Osteocyte (in vitro differentiated cells): ENCODE measurements around the gene ASGR2. TPM values are rescaled to one million over a fixed set of nuclear protein-coding genes. Genes with fewer than 3 reads are reported as not detected.
A peak's percentile ranks its signal among the peaks of the same experiment; 100 is the strongest.
"Not testable (repeated sequence)": the region's sequence is repeated elsewhere in the genome, so short reads cannot be mapped to it uniquely, and the experiment has no call there.

Experiments used
- DNase-seq: peaks from one replicate; pipeline ENCODE4 v3.0.0; 2021; ENCODE audit warnings: mixed read lengths; ENCODE audit not compliant: unreplicated experiment; ENCODE audit errors: extremely low spot score
- H3K27ac Mint-ChIP-seq: one replicate; pipeline ENCODE4 v1.8.0; 2021; ENCODE audit warnings: mild to moderate bottlenecking, mixed read lengths; ENCODE audit not compliant: unreplicated experiment
- H3K27me3 Mint-ChIP-seq: one replicate; pipeline ENCODE4 v1.8.0; 2021; ENCODE audit warnings: mixed read lengths; ENCODE audit not compliant: unreplicated experiment
- H3K36me3 Mint-ChIP-seq: one replicate; pipeline ENCODE4 v1.8.0; 2021; ENCODE audit warnings: mixed read lengths; ENCODE audit not compliant: unreplicated experiment
- H3K4me1 Mint-ChIP-seq: one replicate; pipeline ENCODE4 v1.8.0; 2021; ENCODE audit warnings: mixed read lengths; ENCODE audit not compliant: unreplicated experiment
- H3K4me3 Mint-ChIP-seq: one replicate; pipeline ENCODE4 v1.8.0; 2021; ENCODE audit warnings: mild to moderate bottlenecking, moderate library complexity, mixed read lengths; ENCODE audit not compliant: unreplicated experiment
- H3K9me3 Mint-ChIP-seq: one replicate; pipeline ENCODE4 v1.8.0; 2021; ENCODE audit warnings: mixed read lengths; ENCODE audit not compliant: unreplicated experiment
- CTCF ChIP-seq: fragments of 200-600 bp; sonication (generic); IDR thresholded peaks from 2 replicates; pipeline ENCODE4 v1.5.0; 2021; ENCODE audit warnings: antibody characterized with exemption, mild to moderate bottlenecking, moderate library complexity
- total RNA-seq: library from RNA; stranded (reverse); gene quantifications from 2 replicates; pipeline ENCODE4 v1.2.1, GENCODE V29; 2021

Gene ASGR2
- total RNA-seq, 1 donor from 2014 or later, result not detected

- H3K9me3 Mint-ChIP-seq, result no peaks in the 10 kb centered on the region
- H3K27me3 Mint-ChIP-seq, result peaks cover 14% of the 10 kb centered on the region
- no peak overlapping the region for H3K27ac Mint-ChIP-seq
- no peak for TF ChIP-seq CTCF
- DNase-seq, result no peak
- peaks cover 25% of the 10 kb centered on the region for H3K4me1 Mint-ChIP-seq
- H3K36me3 Mint-ChIP-seq, result no peaks in the 10 kb centered on the region
- H3K4me3 Mint-ChIP-seq, result no peak overlapping the region
Measured at GRCh38 chr17:7123844-7124243, 9.2 kb upstream of the ASGR2 start.

GRCh38 chr17:7122381-7122780 is 7.8 kb upstream of the ASGR2 start:
- H3K27ac Mint-ChIP-seq, result peak overlapping the region; percentile 61
- no peak overlapping the region for H3K4me3 Mint-ChIP-seq
- no peaks in the 10 kb centered on the region for H3K9me3 Mint-ChIP-seq
- TF ChIP-seq CTCF, result no peak
- DNase-seq, result no peak
- peaks cover 22% of the 10 kb centered on the region for H3K4me1 Mint-ChIP-seq
- peaks cover 16% of the 10 kb centered on the region for H3K27me3 Mint-ChIP-seq
- H3K36me3 Mint-ChIP-seq, result no peaks in the 10 kb centered on the region

- H3K36me3 Mint-ChIP-seq, H3K9me3 Mint-ChIP-seq, H3K4me3 Mint-ChIP-seq, DNase-seq: not testable (repeated sequence)
- peaks cover 23% of the 10 kb centered on the region for H3K27me3 Mint-ChIP-seq
- H3K27ac Mint-ChIP-seq, result peak overlapping the region; percentile 54
- H3K4me1 Mint-ChIP-seq, result peaks cover 22% of the 10 kb centered on the region
Measured at GRCh38 chr17:7120635-7121034, 6.0 kb upstream of the ASGR2 start.

- no peak for DNase-seq
- Mint-ChIP-seq H3K9me3 (no peaks in the 10 kb centered on the region), H3K4me1 (peaks cover 22% of the 10 kb centered on the region), H3K27me3 (peaks cover 25% of the 10 kb centered on the region), H3K4me3 (no peak overlapping the region), H3K36me3 (no peaks in the 10 kb centered on the region), H3K27ac (peak overlapping the region; percentile 54)
- TF ChIP-seq CTCF, result no peak
Measured at GRCh38 chr17:7120123-7120522, 5.5 kb upstream of the ASGR2 start.

- no peak for TF ChIP-seq CTCF
Measured at GRCh38 chr17:7119314-7119713, 4.7 kb upstream of the ASGR2 start.

More at GRCh38 chr17:7119314-7119713, 4.7 kb upstream of the ASGR2 start:
- no peak for DNase-seq
- Mint-ChIP-seq H3K4me1 (peaks cover 22% of the 10 kb centered on the region), H3K9me3 (no peaks in the 10 kb centered on the region), H3K4me3 (no peak overlapping the region), H3K27me3 (peaks cover 25% of the 10 kb centered on the region), H3K36me3 (no peaks in the 10 kb centered on the region), H3K27ac (no peak overlapping the region)
